ENCODE results near the gene TARBP1. TPM values are rescaled to one million over a fixed set of nuclear protein-coding genes. Genes with fewer than 3 reads are reported as not detected.

Gene TARBP1, protein sequence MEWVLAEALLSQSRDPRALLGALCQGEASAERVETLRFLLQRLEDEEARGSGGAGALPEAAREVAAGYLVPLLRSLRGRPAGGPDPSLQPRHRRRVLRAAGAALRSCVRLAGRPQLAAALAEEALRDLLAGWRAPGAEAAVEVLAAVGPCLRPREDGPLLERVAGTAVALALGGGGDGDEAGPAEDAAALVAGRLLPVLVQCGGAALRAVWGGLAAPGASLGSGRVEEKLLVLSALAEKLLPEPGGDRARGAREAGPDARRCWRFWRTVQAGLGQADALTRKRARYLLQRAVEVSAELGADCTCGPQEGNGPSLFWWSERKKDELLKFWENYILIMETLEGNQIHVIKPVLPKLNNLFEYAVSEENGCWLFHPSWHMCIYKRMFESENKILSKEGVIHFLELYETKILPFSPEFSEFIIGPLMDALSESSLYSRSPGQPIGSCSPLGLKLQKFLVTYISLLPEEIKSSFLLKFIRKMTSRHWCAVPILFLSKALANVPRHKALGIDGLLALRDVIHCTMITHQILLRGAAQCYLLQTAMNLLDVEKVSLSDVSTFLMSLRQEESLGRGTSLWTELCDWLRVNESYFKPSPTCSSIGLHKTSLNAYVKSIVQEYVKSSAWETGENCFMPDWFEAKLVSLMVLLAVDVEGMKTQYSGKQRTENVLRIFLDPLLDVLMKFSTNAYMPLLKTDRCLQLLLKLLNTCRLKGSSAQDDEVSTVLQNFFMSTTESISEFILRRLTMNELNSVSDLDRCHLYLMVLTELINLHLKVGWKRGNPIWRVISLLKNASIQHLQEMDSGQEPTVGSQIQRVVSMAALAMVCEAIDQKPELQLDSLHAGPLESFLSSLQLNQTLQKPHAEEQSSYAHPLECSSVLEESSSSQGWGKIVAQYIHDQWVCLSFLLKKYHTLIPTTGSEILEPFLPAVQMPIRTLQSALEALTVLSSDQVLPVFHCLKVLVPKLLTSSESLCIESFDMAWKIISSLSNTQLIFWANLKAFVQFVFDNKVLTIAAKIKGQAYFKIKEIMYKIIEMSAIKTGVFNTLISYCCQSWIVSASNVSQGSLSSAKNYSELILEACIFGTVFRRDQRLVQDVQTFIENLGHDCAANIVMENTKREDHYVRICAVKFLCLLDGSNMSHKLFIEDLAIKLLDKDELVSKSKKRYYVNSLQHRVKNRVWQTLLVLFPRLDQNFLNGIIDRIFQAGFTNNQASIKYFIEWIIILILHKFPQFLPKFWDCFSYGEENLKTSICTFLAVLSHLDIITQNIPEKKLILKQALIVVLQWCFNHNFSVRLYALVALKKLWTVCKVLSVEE (N-terminal part only)
- 66.3 TPM for polyA plus RNA-seq (2012; ENCODE audit: missing spikeins)

DNA sequence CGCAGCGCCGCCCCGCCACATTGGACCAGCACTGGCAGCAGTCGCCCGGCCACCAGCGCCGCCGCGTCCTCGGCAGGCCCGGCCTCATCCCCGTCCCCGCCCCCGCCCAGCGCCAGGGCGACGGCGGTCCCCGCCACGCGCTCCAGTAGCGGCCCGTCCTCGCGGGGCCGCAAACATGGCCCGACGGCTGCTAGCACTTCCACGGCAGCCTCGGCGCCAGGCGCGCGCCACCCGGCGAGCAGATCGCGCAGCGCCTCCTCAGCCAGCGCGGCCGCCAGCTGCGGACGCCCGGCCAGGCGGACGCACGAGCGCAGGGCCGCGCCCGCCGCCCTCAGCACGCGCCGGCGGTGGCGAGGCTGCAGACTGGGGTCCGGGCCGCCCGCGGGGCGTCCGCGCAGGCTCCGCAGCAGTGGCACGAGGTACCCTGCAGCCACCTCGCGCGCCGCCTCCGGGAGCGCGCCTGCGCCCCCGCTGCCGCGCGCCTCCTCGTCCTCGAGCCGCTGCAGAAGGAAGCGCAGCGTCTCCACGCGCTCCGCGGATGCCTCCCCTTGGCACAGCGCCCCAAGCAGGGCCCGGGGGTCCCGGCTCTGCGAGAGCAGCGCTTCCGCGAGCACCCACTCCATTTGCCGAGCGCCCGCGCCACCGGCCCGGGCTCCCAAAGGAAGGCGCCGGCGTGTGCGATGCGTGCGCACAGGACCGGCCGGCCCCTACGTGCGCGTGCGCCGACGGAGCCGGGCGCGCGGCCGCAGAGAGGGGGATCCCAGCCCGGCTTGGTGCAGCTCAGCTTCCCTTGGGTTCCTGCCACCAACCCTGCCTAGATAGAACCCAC, at the start of gene TARBP1:
TARBP1 (minus strand) TSS at position 699 of the 829 bp plus-strand sequence; CDS start at position 623, 76 bp downstream.
- DNase-seq (ENCODE audit: insufficient read length): peak; percentile 84
- TF ChIP-seq POLR2A (IDR thresholded peaks at IDR 0.05; ENCODE audit: low read depth, low read length): peak; percentile 76
- TF ChIP-seq POLR2AphosphoS5 (IDR thresholded peaks at IDR 0.05; ENCODE audit: low read depth, low read length): peak; percentile 60; the same call in 1 of the 2 replicates
- TF ChIP-seq TAF1 (IDR thresholded peaks at IDR 0.05; ENCODE audit: borderline replicate concordance, low read depth, low read length): peak; percentile 15; the same call in 1 of the 2 replicates
- FAIRE-seq: peak; percentile 92

DNA sequence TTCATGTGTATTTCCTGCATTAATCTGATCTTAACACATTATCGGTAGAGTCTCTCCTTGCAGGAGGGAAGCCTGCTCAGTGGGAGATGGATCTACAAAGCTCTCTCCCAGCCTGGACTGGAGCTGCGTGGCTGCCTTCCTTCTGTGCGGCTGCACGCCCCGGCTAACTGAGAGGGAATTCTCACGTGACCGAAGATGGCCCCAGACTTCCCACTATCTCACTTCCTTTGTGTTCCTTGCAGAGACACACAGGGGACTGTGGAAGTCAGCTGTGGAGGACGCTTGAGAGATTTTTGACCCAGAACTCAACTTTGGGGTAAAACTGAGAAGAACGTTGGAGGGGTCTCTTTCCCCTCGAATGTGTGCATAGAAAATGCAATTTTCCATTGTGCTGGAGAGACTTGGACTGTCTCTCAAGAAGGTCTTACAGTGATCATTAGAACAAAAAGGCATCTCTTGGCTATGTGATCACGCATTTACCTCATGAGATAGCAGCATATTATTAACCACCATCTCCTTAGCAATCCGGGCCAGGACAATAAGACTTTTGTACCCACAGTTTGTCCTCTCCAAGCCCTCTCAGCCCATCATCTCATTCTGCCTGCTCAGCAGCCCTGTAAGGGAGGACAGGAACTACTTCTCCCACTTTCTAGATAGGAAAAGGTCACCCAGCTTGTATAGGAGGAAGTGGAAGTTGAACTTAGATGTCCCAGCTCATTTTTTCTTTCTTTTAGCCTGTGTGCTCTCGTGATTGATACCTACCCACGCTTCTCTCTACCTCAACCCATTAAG, 49.3 kb upstream of the TARBP1 start:
- no peak for FAIRE-seq
- TF ChIP-seq POLR2A (IDR thresholded peaks at IDR 0.05; ENCODE audit: low read depth, low read length) (no peak), TAF1 (IDR thresholded peaks at IDR 0.05; ENCODE audit: borderline replicate concordance, low read depth, low read length) (no peak), POLR2AphosphoS5 (IDR thresholded peaks at IDR 0.05; ENCODE audit: low read depth, low read length) (no peak)
- no peak for DNase-seq (ENCODE audit: insufficient read length)

DNA sequence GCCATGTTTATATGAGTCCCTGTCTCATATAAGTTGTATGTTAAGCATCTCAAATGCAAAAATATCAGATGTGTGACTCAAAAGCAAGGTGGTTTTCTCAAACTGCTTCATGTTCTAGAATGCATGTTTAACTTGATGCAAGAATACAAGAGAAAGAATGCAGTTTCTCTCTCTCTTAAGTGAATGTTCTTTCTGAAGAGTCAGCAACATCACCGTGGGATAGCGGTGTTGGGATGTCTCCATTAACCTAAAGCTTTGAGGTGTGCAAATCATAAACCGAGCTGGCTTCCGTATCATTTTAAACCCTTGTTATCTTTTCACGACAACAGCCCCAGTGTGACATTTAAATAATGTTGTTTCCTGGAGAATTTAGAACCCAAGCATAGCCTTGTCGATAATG, 48.4 kb upstream of the TARBP1 start:
- FAIRE-seq: no peak
- TF ChIP-seq POLR2A (IDR thresholded peaks at IDR 0.05; ENCODE audit: low read depth, low read length): no peak
- no peak for DNase-seq (ENCODE audit: insufficient read length)

DNA sequence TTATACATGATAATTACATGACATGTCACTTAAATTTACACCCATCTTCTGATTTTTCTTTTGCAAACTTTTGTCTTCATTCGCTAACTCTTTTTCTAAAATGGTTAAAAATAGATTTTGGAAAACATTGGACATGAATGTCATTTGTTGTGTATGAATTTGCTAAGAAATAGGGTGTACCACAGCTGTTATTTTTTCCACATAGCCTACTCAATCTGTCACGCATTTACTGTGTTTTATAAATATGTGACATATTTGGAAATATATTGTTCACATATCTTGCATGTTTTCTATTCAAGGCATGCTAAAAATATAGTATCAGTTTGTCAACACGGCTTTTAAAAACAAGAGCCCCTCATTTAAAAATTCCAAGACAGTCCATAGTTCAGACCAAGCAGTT, 47.9 kb upstream of the TARBP1 start:
- DNase-seq (ENCODE audit: insufficient read length) (no peak), FAIRE-seq (no peak)
- no peak for TF ChIP-seq TAF1 (IDR thresholded peaks at IDR 0.05; ENCODE audit: borderline replicate concordance, low read depth, low read length)
- no peak for TF ChIP-seq POLR2AphosphoS5 (IDR thresholded peaks at IDR 0.05; ENCODE audit: low read depth, low read length)
- no peak for TF ChIP-seq POLR2A (IDR thresholded peaks at IDR 0.05; ENCODE audit: low read depth, low read length)

DNA sequence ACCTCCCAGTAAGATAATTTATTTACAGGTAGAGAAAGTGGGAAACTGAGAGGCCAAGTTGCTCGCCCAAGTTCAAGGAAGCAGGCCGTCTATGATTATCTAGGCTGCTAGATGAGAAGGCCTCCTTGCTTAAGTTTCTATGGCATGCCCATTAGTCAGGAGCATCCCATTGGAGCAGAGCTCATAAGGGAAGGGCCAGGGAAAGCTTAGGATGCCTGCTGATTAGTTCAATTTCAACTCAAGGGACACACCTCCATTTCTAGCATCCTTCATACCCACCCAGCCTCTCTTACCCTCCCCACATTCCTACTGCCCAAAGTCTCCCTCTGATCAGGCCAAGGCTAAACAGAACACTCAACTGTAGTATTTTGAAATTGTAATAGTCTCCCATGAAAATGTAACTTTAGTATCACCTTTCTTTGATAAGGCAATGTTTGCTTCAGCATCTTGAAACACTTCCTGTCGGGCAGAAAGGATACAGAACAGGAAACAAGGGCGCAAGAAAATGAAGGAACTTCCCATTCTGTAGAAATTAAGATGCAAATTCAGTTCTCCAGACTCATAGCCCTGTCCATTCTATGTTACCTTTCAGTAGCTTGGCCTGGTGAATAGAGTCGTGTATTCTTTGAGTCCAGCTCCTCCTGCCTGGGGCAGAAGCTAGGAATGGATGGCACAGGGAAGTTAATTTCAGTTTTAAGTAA, 46.3 kb upstream of the TARBP1 start:
- no peak for TF ChIP-seq TAF1 (IDR thresholded peaks at IDR 0.05; ENCODE audit: borderline replicate concordance, low read depth, low read length)
- no peak for TF ChIP-seq POLR2AphosphoS5 (IDR thresholded peaks at IDR 0.05; ENCODE audit: low read depth, low read length)
- TF ChIP-seq POLR2A (IDR thresholded peaks at IDR 0.05; ENCODE audit: low read depth, low read length): no peak
- FAIRE-seq (no peak), DNase-seq (ENCODE audit: insufficient read length) (no peak)

DNA sequence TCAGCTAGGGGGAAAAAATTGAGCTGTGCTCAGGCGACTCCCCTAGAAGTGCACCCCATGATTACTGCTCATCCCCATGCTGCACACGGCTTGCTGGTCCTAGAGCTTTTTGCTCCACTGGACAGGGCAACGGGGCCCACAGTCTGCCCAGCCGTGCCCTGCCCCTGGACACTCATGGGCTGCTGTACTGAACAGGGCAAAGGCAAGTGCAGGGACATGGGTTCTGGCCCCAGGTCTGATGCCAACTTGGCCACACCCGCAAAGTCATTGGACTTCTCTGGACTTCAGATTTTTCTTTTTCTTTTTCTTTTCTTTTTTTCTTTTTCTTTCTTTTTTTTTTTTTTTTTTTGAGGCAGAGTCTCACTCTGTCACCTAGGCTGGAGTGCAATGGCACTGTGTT, 42.9 kb upstream of the TARBP1 start:
- no peak for FAIRE-seq
- DNase-seq (ENCODE audit: insufficient read length): no peak
- TF ChIP-seq POLR2AphosphoS5 (IDR thresholded peaks at IDR 0.05; ENCODE audit: low read depth, low read length): no peak
- TF ChIP-seq POLR2A (IDR thresholded peaks at IDR 0.05; ENCODE audit: low read depth, low read length): no peak
- no peak for TF ChIP-seq TAF1 (IDR thresholded peaks at IDR 0.05; ENCODE audit: borderline replicate concordance, low read depth, low read length)

DNA sequence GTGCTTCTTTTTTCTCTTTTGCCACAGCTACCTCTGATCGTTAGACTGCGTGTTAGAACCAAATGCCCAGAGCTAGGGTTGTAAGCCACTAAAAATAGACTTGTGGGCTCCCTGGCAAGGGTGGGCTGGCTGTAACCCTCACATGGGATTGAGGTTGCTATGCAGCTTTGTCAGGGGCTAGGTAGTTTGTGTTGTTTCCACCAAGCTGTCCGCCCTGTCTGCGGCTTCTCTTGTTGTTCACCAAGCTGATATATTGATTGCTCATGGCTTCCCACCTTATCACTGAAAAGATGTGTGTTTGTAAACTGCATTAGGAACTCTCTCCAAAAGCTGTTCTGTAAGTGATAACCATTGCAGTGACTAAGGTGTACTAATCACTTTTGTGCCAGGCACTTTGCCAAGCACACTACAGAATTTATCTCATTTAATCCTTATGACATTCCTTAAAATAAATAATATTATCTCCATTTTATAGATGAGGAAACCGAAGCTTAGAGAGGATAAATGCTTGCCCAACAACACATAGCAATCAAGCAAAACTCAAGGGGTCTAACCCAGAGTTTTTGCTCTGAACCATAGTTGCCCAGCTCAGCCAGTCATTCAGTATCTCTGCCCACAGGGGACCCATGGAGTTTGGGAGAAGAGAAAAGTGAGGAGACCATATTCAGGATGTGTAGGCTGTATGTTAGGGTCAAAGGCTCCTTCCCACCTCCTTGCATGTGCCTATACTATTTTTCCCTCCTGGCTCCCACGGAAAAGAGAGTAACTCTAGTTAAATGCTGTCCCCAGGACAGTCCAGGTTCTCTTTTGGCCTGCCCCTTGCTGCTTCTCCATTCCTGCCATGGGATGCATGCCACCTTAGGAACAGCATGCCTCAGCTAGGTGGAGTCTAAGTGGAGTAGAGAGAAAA, 42.2 kb upstream of the TARBP1 start:
- no peak for TF ChIP-seq TAF1 (IDR thresholded peaks at IDR 0.05; ENCODE audit: borderline replicate concordance, low read depth, low read length)
- no peak for TF ChIP-seq POLR2AphosphoS5 (IDR thresholded peaks at IDR 0.05; ENCODE audit: low read depth, low read length)
- TF ChIP-seq POLR2A (IDR thresholded peaks at IDR 0.05; ENCODE audit: low read depth, low read length): no peak
- DNase-seq (ENCODE audit: insufficient read length) (no peak), FAIRE-seq (no peak)

DNA sequence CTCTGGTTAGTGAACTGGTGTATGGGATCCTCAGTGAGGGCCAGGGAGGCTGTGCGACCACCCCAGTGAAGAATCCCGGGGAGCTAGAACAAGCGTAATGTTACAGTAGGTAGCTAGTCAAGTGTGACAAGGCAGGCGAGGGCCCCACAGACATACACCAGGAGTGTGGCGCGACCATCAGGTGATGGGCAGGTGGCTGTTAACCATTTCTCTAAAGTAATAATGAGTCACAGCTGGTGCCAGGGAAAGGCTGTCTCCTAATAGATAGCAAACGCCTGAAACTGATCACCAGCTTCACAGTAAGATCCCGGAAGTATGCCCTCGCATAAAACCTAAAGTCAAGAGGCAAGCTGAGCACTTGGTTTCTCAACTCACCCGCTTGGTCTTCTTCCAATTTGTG, 40.5 kb upstream of the TARBP1 start:
- no peak for FAIRE-seq
- DNase-seq (ENCODE audit: insufficient read length): no peak
- TF ChIP-seq POLR2AphosphoS5 (IDR thresholded peaks at IDR 0.05; ENCODE audit: low read depth, low read length) (no peak), TAF1 (IDR thresholded peaks at IDR 0.05; ENCODE audit: borderline replicate concordance, low read depth, low read length) (no peak), POLR2A (IDR thresholded peaks at IDR 0.05; ENCODE audit: low read depth, low read length) (no peak)

All from GM12892 (cell line).